Mesendoderm (in vitro differentiated cells): ENCODE results near the gene CAPN13.

Experiments
- DNase-seq: peaks from one replicate; pipeline ENCODE4 v3.0.0; 2013
- H2AK5ac ChIP-seq: 2 replicates; pipeline ENCODE4 v1.6.1; 2013; ENCODE audit warnings: low read length, inconsistent platforms
- H2BK120ac ChIP-seq: 2 replicates; pipeline ENCODE4 v1.6.1; 2013; ENCODE audit warnings: low read depth, mild to moderate bottlenecking, low read length, moderate library complexity, mixed read lengths
- H2BK15ac ChIP-seq: replicated peaks from 2 replicates; pipeline ENCODE4 v1.6.1; 2013; ENCODE audit warnings: low read depth, mild to moderate bottlenecking, moderate library complexity
- H2BK5ac ChIP-seq: 2 replicates; pipeline ENCODE4 v1.6.1; 2013; ENCODE audit warnings: low read length, inconsistent platforms
- H3K18ac ChIP-seq: 2 replicates; pipeline ENCODE4 v1.6.1; 2013; ENCODE audit warnings: mild to moderate bottlenecking, low read length, mixed read lengths
- H3K23ac ChIP-seq: one replicate; pipeline ENCODE4 v1.6.1; 2013; ENCODE audit warnings: low read length
- H3K27ac ChIP-seq: 2 replicates; pipeline ENCODE4 v1.5.1; 2013; ENCODE audit warnings: low read depth, mild to moderate bottlenecking, inconsistent platforms, low read length, moderate library complexity
- H3K27me3 ChIP-seq: 2 replicates; pipeline ENCODE4 v1.6.1; 2013; ENCODE audit warnings: low read length, control low read depth, mild to moderate bottlenecking, inconsistent platforms; ENCODE audit not compliant: insufficient read depth, poor library complexity
- H3K36me3 ChIP-seq: 2 replicates; pipeline ENCODE4 v1.6.1; 2013; ENCODE audit warnings: low read length, inconsistent platforms; ENCODE audit not compliant: control insufficient read depth, insufficient read depth
- H3K4ac ChIP-seq: one replicate; pipeline ENCODE4 v1.6.1; 2013; ENCODE audit warnings: low read depth, mild to moderate bottlenecking, low read length, moderate library complexity
- H3K4me1 ChIP-seq: 2 replicates; pipeline ENCODE4 v1.6.1; 2013; ENCODE audit warnings: low read depth, low read length, inconsistent platforms; ENCODE audit not compliant: control insufficient read depth
- H3K4me2 ChIP-seq: 2 replicates; pipeline ENCODE4 v1.6.1; 2013; ENCODE audit warnings: low read length
- H3K4me3 ChIP-seq: 2 replicates; pipeline ENCODE4 v1.5.1; 2013; ENCODE audit warnings: mild to moderate bottlenecking, low read length
- H3K56ac ChIP-seq: one replicate; pipeline ENCODE4 v1.6.1; 2013; ENCODE audit warnings: low read length
- H3K79me1 ChIP-seq: 2 replicates; pipeline ENCODE4 v1.6.1; 2013; ENCODE audit warnings: low read length, inconsistent platforms
- H3K79me2 ChIP-seq: 2 replicates; pipeline ENCODE4 v1.6.1; 2013; ENCODE audit warnings: mild to moderate bottlenecking, low read length; ENCODE audit not compliant: control insufficient read depth, insufficient read depth
- H3K9ac ChIP-seq: 2 replicates; pipeline ENCODE4 v1.6.1; 2013; ENCODE audit warnings: low read length, inconsistent platforms
- H4K5ac ChIP-seq: one replicate; pipeline ENCODE4 v1.6.1; 2013; ENCODE audit warnings: low read length
- H4K8ac ChIP-seq: one replicate; pipeline ENCODE4 v1.6.1; 2013; ENCODE audit warnings: low read depth, mild to moderate bottlenecking, control low read depth, low read length, moderate library complexity
- WGBS: extraction: QIAGEN DNeasy Blood & Tissue Kit; methylation state at CpG from one replicate; pipeline ENCODE4 v1.1.7; 2013; ENCODE audit warnings: low lambda C conversion rate, missing lambda C conversion rate; ENCODE audit not compliant: insufficient coverage; ENCODE audit errors: extremely low coverage; 5-methylcytosine and 5-hydroxymethylcytosine counted together

The CAPN13 gene

DNA sequence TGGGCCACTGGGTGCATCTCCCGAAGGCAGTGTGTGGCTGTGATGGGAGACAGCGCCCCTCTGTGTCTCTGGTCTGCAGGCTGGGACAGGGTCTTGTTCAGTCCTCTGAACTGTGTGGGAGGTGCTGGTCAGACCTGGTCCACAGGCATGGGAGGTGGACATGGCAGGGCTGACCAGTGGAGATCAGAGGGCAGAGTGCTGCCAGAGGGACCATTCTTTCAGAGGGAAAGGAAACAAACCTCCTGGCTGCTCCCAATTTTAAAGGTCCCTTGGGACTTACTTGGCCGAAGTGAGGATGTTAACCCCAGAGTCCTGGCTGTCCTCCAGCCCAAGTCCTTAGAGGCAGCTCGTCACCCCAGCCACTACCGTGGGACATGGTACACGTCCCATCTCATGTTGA, 4.0 kb downstream of the CAPN13 start:
- H3K4me1 ChIP-seq = peaks cover 4% of the 10 kb centered on the region
- no peak overlapping the region for H3K23ac ChIP-seq
- no peak overlapping the region for H3K4ac ChIP-seq
- H3K18ac ChIP-seq = no peak overlapping the region
- H2BK120ac ChIP-seq = no peak overlapping the region
- no peak overlapping the region for H2BK5ac ChIP-seq
- H3K9ac ChIP-seq = no peak overlapping the region
- H2BK15ac ChIP-seq = no peak overlapping the region
- H3K27me3 ChIP-seq = no peaks in the 10 kb centered on the region
- no peak for DNase-seq
- no peak overlapping the region for H3K56ac ChIP-seq
- H3K27ac ChIP-seq = no peak overlapping the region
- H2AK5ac ChIP-seq = no peak overlapping the region
- no peaks in the 10 kb centered on the region for H3K36me3 ChIP-seq
- H4K8ac ChIP-seq = no peak overlapping the region
- no peaks in the 10 kb centered on the region for H3K79me2 ChIP-seq
- no peak overlapping the region for H3K4me2 ChIP-seq
- no peaks in the 10 kb centered on the region for H3K79me1 ChIP-seq
- WGBS = no CpG with 5 or more reads among the region's 6 CpGs
- no peak overlapping the region for H4K5ac ChIP-seq
- no peak overlapping the region for H3K4me3 ChIP-seq

DNA sequence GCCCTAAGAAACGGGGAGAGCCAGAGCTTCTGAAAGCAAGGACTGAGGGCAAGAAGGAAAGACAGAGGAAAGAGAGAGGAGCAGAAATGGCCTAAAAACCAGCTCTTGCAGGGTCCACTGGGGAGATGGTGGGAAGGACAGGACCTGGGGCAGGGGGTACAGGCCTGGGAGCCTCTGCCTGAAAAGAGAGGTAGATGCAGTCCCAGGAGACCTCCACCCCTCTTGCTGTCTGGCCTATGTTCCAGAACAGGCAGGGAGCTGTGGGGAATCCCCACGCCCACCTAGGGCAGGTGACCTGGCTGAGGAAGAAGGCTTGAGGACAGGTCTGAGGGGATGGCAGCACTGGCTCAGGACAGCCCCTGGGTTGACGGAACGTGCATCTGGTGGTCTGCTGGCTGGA, 4.6 kb downstream of the CAPN13 start:
- H3K79me2 ChIP-seq = no peaks in the 10 kb centered on the region
- no peak overlapping the region for H4K8ac ChIP-seq
- H3K27ac ChIP-seq = no peak overlapping the region
- H3K36me3 ChIP-seq = no peaks in the 10 kb centered on the region
- no peak overlapping the region for H3K18ac ChIP-seq
- no peaks in the 10 kb centered on the region for H3K27me3 ChIP-seq
- H4K5ac ChIP-seq = no peak overlapping the region
- no peak overlapping the region for H2AK5ac ChIP-seq
- no peak overlapping the region for H3K4me3 ChIP-seq
- H3K23ac ChIP-seq = no peak overlapping the region
- DNase-seq = no peak
- no peaks in the 10 kb centered on the region for H3K79me1 ChIP-seq
- no peak overlapping the region for H2BK120ac ChIP-seq
- no peak overlapping the region for H3K9ac ChIP-seq
- H3K4ac ChIP-seq = no peak overlapping the region
- H3K56ac ChIP-seq = no peak overlapping the region
- H2BK5ac ChIP-seq = no peak overlapping the region
- H3K4me2 ChIP-seq = no peak overlapping the region
- no CpG with 5 or more reads among the region's 4 CpGs for WGBS
- H2BK15ac ChIP-seq = no peak overlapping the region
- peaks cover 6% of the 10 kb centered on the region for H3K4me1 ChIP-seq

DNA sequence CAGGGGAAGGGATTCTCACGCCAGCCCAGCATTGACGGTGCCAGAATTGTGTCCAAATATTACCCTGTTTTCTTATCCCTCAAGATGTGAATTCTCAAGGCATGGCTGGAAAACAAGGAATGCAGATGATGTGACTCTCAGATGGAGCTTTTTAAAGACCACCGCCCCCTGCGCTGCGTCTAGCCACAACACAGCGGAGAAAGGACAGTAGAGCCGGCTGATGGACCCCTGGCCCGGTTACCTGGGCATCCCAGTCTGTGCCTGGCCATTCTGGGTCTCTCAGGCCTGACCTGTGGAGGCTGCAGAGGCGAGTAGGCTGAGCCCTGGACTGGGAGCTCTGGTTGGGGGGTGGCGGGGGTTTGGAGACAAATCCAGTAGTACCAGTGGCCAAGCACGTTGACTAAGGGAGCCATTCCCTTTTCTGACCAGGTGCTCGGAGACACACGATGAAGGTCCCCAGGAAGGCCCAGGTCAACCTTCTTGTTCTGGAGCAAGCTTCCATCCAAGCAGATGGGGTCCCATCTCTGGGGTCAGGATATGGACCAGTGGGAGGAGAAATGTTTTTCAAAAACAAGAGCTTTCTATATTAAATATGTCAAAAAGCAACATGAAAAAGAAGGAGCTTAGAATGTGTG, 5.3 kb downstream of the CAPN13 start:
- no CpG with 5 or more reads among the region's 13 CpGs for WGBS
- H2BK5ac ChIP-seq = no peak overlapping the region
- DNase-seq = no peak

DNA sequence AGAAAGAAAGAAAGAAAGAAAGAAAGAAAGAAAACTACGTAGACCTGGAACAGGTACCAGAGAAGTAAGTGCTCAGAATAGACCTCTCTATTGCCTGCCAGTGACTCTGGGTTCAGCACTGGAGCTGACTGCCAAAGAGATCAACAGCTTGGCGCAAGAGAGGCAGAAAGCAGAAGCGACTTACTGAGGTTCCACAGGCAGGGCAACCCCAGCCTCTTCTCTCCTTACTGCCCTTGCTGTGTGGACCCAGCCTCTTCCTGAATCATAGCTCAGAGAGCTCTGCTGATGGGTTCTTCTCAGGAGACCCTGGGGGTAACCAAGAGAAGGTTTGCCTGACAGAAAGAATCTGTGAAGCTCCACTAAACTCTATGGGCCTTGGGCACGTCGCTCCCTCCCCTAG, 7.1 kb downstream of the CAPN13 start:
- no peak overlapping the region for H3K4ac ChIP-seq
- no peak overlapping the region for H3K56ac ChIP-seq
- H3K27me3 ChIP-seq = no peaks in the 10 kb centered on the region
- no peaks in the 10 kb centered on the region for H3K79me1 ChIP-seq
- peaks cover 6% of the 10 kb centered on the region for H3K4me1 ChIP-seq
- DNase-seq = no peak
- no peaks in the 10 kb centered on the region for H3K79me2 ChIP-seq
- no peak overlapping the region for H3K9ac ChIP-seq
- H3K36me3 ChIP-seq = no peaks in the 10 kb centered on the region
- WGBS = no CpG with 5 or more reads among the region's 5 CpGs
- H3K4me3 ChIP-seq = no peak overlapping the region
- no peak overlapping the region for H2BK15ac ChIP-seq
- no peak overlapping the region for H2BK120ac ChIP-seq
- no peak overlapping the region for H2AK5ac ChIP-seq
- H3K23ac ChIP-seq = no peak overlapping the region
- no peak overlapping the region for H4K5ac ChIP-seq
- no peak overlapping the region for H3K4me2 ChIP-seq
- H4K8ac ChIP-seq = no peak overlapping the region
- H3K27ac ChIP-seq = no peak overlapping the region
- H2BK5ac ChIP-seq = no peak overlapping the region
- H3K18ac ChIP-seq = no peak overlapping the region

More for the DNA sequence above, 5.3 kb downstream of the CAPN13 start:
- Histone ChIP-seq H3K4me3 (no peak overlapping the region), H4K5ac (no peak overlapping the region), H3K4ac (no peak overlapping the region), H2BK15ac (no peak overlapping the region), H3K27ac (no peak overlapping the region), H4K8ac (no peak overlapping the region), H3K23ac (no peak overlapping the region), H3K18ac (no peak overlapping the region), H3K79me1 (no peaks in the 10 kb centered on the region), H2BK120ac (no peak overlapping the region), H3K56ac (no peak overlapping the region), H3K36me3 (no peaks in the 10 kb centered on the region), H3K4me1 (peaks cover 6% of the 10 kb centered on the region), H3K4me2 (no peak overlapping the region), H3K27me3 (no peaks in the 10 kb centered on the region), H3K79me2 (no peaks in the 10 kb centered on the region), H3K9ac (no peak overlapping the region), H2AK5ac (no peak overlapping the region)

DNA sequence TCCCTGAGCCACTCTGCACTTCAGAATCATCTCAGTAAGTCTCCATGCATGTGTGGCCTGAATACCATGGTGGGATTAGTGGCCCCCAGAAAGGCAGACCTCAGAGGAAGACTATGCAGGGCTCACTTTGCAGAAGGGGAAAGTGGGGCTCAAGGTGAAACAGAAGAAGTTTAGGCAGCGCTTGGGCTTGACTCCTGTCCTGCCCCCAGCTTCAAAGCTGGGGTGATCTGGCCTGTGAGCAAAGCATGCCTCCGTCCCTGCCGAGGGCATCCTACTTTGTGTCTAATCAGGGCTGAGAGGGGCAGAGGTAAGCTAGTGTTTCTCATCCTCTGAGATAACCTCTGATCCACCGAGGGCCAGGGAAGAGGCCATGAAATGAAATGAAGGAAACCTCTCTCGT, 7.9 kb downstream of the CAPN13 start:
- H3K56ac ChIP-seq = peak overlapping the region; percentile 54
- no peak overlapping the region for H3K4me2 ChIP-seq
- no peak overlapping the region for H3K9ac ChIP-seq
- H3K4me3 ChIP-seq = no peak overlapping the region
- H2BK120ac ChIP-seq = no peak overlapping the region
- H4K8ac ChIP-seq = no peak overlapping the region
- H3K79me1 ChIP-seq = no peaks in the 10 kb centered on the region
- no peak overlapping the region for H2BK15ac ChIP-seq
- H3K27me3 ChIP-seq = no peaks in the 10 kb centered on the region
- no peak overlapping the region for H2AK5ac ChIP-seq
- H4K5ac ChIP-seq = no peak overlapping the region
- H2BK5ac ChIP-seq = no peak overlapping the region
- H3K36me3 ChIP-seq = no peaks in the 10 kb centered on the region
- no CpG with 5 or more reads among the region's 5 CpGs for WGBS
- no peak overlapping the region for H3K23ac ChIP-seq
- no peak for DNase-seq
- H3K4me1 ChIP-seq = peaks cover 6% of the 10 kb centered on the region
- no peak overlapping the region for H3K18ac ChIP-seq
- H3K4ac ChIP-seq = no peak overlapping the region
- H3K79me2 ChIP-seq = no peaks in the 10 kb centered on the region
- no peak overlapping the region for H3K27ac ChIP-seq

DNA sequence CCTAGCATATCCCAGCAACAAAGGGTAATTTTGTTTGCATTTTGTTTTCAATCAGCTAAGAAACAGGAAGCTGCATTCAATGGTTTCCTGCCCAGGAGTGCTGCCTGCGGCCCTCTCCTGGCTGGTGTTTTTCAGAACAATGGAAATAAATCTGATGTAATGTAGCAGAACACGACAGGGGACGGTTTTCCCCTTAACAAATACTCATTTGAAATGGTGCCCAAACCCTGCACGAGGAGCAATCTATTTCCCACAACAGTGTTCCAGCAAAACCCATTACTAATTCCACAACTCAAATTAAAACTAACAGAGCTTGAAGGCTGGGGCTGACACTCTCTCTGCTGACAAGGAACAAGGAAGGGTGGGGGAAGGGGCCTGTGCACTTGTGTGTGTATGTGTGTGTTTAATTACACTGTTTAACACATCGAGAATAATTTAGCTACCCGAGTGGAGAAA, 8.7 kb downstream of the CAPN13 start:
- Histone ChIP-seq H3K9ac (no peak overlapping the region), H3K23ac (no peak overlapping the region), H3K27ac (peak overlapping the region; percentile 57), H3K79me1 (no peaks in the 10 kb centered on the region), H2BK15ac (no peak overlapping the region), H3K4me2 (no peak overlapping the region), H3K4ac (no peak overlapping the region), H3K4me3 (no peak overlapping the region), H2AK5ac (no peak overlapping the region), H2BK5ac (peak overlapping the region; percentile 26), H4K8ac (no peak overlapping the region), H3K18ac (peak overlapping the region; percentile 82), H4K5ac (no peak overlapping the region), H3K56ac (peak overlapping the region; percentile 54), H3K4me1 (peaks cover 6% of the 10 kb centered on the region), H3K79me2 (no peaks in the 10 kb centered on the region), H3K27me3 (no peaks in the 10 kb centered on the region), H2BK120ac (no peak overlapping the region), H3K36me3 (no peaks in the 10 kb centered on the region)
- peak; percentile 86 for DNase-seq
- WGBS = no CpG with 5 or more reads among the region's 6 CpGs
